ENCODE data around the gene HDAC4.

GRCh38 chr2:239312741-239313667 is 87.8 kb downstream of the HDAC4 start:
- no peak for TF ChIP-seq RFX5 (IDR thresholded peaks at IDR 0.05; ENCODE audit: borderline replicate concordance, low read depth, low read length)
- no peak for TF ChIP-seq POLR2A (IDR thresholded peaks at IDR 0.05; ENCODE audit: control extremely low read depth in 1 of 2, low read depth in 2 of 2, low read length in 2 of 2)
- no peak for TF ChIP-seq CTCF (IDR thresholded peaks at IDR 0.05; ENCODE audit: control extremely low read depth in 1 of 3, insufficient read depth in 1 of 3, low read depth in 1 of 3, low read length in 3 of 3)
- TF ChIP-seq EGR1 (IDR thresholded peaks at IDR 0.05; ENCODE audit: borderline replicate concordance, low read depth, low read length) = no peak
- no peak for TF ChIP-seq BCL11A (IDR thresholded peaks at IDR 0.05; ENCODE audit: low read depth in 2 of 2, low read length in 2 of 2)
- TF ChIP-seq POLR2AphosphoS5 (IDR thresholded peaks at IDR 0.05; ENCODE audit: low read depth, low read length) = no peak

Measured in H1 (cell line).